IPS DF 4.7 (cell line): Measurements from ENCODE around the gene PALM2AKAP2.
"Not testable (repeated sequence)": the region's sequence is repeated elsewhere in the genome, so short reads cannot be mapped to it uniquely, and the experiment has no call there.

Experiments
- DNase-seq: peaks from one replicate; pipeline ENCODE4 v3.0.0-alpha.2; 2013; ENCODE audit warnings: low spot score; ENCODE audit errors: extremely low read depth

Gene PALM2AKAP2

DNA sequence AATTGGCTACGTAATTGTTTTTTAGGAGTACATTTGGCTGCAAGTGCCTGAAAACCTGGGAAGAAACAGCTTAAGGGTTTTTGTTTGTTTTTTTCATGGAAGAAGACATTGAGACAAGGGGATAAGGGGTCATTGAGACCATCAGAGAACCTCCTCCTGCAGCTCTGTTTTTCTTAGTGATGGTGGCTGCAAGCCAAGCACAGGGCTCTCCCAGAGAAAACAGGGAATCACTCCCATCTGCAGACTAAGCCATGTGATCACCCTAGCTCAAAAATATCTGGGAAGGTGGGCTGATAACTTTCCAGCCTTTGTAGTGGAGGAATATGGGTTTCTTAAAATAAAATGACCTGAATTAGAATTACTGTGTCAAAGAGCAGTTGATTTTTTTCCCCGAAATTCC, 25.1 kb downstream of the PALM2AKAP2 start:
- no peak for DNase-seq

DNA sequence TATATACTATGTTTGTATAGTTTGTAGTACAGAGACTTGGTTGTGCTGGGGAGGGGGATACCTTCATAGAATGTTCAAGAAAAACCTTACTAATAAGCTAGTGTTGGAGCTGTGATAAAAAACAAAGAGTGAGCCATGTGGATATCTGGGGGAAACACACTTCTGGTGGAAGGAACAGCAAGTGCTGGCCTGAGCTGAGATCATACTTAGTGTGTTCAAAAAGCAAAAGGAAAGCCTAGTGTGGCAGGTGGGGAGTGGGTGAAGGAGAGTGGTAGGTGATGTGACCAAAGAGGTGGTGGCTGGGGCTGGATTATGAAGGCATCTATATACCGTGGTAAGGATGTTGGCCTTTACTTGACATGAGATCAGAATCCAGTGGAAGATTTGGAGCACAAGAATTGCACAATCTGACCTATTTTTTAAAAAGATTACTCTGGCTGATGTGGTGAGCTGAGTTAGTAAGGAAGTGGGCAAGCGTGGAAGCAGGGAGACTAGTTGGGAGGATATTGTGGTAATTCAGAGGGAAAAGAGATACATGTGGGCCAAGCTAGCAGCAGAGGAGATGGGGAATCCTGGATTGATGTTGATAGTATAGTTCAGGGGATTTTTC, 26.6 kb downstream of the PALM2AKAP2 start:
- no peak for DNase-seq

DNA sequence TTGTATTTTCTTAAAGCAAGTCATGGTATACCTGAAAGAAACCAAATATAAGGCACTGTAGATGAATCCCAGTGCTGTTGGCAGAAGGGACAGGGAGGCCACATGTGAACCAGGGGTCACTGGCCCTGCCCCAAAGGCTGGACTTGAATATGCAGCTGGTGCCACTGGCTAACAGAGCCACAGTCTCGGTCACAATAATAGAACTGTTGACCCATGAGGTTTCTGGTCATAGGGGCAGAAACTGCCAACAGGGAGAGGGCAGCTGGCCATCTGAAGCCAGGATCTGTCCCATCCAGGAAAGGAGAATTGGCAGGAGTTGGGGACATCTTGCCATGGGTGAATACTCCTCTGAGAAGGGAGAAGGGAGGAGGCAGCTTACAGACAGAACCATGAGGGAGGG, 31.9 kb downstream of the PALM2AKAP2 start:
- DNase-seq, result no peak

DNA sequence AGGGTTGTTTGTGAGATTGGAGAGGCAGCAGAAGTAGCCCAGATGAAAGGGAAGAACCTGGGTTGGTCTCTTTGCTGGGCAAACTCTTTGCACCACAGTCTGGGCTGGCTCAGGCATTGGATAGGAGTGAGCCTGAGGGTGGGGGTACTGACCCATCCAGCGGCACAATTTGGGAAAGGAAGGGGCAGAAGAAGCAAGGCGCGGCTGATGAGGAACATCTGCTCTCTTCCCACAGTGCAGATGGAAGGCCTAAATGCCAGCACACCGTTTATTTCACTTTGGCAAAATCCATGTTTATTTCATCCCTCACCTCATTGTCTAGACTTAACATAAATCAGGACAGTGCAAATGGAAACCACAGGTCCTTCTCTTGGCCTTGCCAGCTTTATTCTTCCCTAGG, 32.3 kb downstream of the PALM2AKAP2 start:
- DNase-seq, result no peak

DNA sequence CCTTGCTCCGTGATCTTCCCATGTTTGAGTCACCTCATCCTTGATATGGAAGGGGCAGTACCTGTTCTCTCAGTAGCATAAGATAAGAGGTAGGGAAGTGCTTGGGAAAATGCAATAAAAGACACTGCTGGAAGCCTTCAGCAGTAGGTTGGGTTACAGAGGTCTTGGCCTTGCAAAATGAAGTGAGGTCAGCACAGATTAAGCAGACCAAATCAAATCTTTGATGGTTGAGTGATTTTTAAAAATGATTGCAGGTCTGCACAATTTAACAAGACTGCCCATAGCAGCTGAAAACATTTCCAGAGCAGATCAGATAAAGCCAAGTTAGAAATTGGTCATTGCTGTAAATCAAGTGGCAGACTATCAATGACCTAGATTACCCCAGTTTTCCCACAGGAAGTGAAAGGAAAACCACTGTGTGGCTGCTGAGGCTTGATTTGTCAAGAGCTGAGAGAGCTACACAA, 32.9 kb downstream of the PALM2AKAP2 start:
- no peak for DNase-seq

DNA sequence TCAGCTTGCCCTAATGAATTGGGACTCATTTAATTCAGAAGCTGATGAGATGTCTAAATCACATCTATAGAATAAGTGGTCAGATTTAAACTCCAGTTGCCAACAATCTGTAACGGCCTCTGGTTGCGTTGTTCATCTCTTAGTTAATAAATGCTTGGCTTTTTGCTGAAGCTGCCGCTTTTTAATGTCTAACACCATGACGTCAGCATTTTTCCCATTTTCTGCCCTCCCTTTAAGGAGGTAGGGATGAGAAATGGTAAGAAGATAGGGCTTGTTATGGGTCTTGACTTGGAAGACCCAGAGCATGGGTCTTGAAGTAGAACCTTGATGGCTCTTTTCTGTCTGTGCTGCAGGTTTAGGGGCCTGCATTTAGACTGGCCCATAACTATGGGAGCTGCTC, 33.3 kb downstream of the PALM2AKAP2 start:
- no peak for DNase-seq

DNA sequence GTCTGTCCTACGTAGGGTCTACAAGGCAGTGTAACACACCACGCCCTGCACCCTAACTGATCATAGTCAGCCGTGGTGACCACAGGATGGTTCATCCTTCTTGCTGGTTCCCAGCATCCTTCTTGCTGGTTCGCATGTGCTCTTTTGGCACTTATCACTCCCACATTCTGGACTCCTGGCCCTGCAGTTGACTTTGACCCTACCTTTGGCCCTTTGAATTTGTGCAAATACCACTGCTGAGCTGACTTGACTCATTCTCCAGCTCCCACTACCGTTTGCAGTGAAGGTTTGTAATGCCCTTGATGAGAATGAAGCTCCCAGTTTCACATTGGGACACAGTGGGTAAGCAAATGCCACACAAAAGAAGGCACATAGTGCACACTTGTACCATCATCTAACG, 33.8 kb downstream of the PALM2AKAP2 start:
- DNase-seq, result no peak

DNA sequence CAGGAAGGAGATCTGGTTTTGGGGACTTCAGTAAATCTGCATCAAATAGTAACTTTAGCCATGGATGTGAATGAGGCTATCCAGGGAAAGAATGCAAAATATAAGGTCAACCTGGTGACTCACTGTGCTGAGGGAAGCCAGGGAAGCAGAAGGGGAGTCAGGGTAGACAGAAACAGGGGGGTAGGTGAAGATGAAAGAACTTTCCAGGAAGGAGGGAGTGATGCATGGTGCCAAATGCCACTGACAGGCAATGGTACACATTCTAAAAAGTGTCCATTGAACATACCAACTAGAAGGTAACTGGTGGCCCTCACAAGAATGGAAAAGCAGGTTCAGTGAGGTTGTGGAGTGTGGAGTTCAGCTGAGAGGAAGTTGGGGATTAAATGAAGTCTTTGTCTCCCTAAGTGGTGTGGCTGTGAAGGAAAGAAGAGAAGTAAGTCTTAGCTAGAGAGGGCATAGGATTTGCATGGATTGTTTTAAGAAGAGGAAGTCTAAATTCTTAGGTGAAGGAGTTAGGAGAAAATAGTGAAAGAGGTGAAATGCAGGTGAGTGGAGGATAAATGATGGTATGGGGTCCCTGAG, 35.5 kb downstream of the PALM2AKAP2 start:
- DNase-seq, result no peak

DNA sequence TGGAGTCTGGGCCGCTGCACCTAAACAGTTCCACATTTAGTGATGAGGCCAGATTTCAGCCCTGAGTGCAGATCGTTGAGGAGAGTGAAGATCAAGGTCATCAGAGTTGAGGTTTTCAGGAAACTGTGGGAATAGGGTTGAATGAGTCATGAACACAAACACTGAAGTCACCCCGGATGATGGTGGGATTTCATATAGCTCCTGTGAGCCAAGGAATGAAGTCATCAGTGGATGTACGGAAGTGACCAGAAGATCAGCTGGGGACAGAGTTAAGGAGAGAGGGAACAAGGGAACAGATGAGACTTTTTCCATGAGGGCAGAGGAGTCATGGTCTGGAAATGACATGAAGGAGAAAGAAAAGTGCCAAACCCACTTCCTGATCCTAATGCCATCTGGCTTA, 36.5 kb downstream of the PALM2AKAP2 start:
- DNase-seq, result no peak

DNA sequence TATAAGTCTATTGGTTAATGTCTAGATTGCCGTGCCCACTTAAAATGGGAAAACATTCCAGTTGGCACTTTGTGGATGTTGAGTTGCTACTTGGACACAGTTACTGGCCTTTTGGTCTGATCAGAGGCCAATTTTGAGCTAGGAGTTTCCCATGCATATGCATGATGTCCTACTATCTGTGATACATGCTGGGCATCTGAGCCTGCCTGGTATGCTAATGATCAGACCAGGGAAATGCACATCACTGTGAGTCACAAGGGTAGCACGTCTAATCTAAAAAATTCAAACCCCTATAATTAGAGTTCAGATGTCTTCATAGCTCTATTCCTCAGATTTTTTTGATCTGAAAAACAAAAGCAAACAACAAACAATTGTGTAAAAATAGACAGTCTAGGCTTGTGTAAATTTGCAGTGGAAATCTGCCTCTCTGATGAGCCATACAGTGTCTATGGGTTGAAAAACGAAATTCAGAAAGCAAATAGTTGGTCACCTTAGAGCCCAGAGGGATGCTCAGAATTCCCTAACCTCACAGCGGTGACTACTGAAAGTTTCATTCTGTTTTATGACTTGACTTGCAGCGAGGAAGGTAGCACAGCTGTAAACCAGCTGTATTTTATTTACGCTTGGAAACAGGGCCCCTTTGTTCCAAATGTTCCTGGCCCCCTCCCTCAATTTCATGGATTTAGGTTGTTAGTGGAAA, 37.3 kb downstream of the PALM2AKAP2 start:
- DNase-seq, result no peak

DNA sequence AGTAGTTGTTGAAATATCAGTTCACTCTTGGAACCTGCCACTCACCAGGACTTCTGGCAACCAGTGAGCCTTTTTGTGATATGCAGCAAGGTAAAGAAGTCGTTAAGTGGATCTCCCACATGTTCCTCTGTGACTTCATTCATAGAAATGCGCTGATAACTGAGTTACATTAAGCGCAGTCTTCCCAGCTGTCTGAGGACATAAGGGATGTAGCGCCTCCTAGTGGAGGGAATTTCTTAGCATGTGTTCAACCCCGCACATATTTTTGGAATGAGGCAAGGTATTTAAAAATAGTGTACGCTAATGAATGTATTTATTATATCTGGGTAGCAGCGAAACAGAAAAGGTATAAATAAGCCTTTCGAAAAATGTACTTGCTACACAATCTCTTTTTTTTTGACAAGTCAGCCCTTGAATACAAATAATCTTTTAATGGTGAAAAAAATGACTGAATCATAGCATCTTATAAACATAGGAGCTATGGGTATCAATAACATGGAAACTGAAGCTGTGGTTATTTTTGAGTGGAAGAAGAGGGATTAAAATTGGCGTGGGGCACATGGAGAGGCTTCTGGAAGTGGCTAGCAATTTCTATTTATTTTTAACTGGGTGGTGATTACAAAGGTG, 38.0 kb downstream of the PALM2AKAP2 start:
- DNase-seq, result peak; percentile 82

DNA sequence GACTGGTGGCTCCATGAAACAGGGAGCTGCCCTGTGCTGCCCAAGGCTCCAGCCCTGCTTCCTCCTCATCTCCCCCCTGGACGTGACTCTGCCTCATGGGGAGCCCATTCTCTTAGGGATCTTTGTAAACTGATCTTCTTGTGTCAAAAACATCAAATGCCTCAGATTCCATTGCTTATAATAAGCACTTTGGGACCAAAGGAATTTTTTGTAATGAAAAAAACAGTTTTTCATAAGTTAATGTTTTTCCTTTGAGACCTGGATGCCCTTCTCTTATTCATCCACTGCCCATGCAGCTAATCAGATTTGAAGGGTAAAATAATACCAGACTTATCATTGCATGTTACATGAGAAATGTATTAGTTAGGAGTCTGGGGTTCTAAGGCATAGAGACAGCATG, 41.7 kb downstream of the PALM2AKAP2 start:
- no peak for DNase-seq

DNA sequence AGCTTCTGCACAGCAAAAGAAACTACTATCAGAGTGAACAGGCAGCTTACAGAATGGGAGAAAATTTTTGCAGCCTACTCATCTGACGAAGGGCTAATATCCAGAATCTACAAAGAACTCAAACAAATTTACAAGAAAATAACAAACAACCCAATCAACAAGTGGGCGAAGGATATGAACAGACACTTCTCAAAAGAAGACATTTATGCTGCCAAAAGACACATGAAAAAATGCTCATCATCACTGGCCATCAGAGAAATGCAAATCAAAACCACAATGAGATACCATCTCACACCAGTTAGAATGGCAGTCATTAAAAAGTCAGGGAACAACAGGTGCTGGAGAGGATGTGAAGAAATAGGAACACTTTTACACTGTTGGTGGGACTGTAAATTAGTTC, 45.4 kb downstream of the PALM2AKAP2 start:
- not testable (repeated sequence) for DNase-seq

DNA sequence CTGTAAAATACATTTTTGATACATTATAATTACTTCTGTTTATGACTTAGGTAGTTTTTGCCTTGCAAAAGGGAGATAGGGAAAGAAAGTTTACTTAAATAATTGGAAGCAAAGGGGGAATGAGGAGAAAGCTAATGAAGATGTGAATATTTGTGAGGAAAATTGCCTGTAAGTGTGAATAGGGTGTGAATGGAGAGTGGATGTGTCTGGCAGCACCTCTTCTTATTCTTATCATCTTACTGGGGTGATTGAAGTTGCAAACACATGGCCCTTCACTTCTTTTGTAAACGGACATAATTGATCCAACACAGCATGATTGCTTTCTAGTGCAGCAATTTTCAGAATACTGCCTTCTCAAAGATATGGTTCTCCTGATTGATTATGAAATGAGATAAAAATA, 46.6 kb downstream of the PALM2AKAP2 start:
- no peak for DNase-seq

DNA sequence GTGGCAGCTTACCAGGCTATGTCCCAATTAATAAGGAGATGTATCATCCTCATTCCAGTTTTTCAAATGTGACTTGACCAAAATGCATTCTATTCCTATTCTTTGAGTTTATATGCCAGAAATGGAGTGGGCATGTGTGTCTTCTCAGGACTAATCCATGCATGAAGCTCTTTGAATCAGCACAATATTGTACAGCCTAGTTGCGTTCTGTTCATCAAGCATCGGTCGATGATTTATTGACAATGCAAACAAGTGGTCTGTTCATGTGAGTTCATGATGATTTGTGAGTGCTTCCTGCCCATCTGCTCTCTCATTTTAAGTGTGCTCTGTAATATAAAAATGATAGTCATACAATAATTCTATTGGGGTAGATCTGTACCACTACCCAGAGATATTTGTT, 48.3 kb downstream of the PALM2AKAP2 start:
- no peak for DNase-seq
